ENCODE data around the gene ASB1. TPM values are rescaled to one million over a fixed set of nuclear protein-coding genes. Genes with fewer than 3 reads are reported as not detected.

ASB1 gene
- total RNA-seq, 1 donor from 2014 or later: 16.7 TPM

DNA sequence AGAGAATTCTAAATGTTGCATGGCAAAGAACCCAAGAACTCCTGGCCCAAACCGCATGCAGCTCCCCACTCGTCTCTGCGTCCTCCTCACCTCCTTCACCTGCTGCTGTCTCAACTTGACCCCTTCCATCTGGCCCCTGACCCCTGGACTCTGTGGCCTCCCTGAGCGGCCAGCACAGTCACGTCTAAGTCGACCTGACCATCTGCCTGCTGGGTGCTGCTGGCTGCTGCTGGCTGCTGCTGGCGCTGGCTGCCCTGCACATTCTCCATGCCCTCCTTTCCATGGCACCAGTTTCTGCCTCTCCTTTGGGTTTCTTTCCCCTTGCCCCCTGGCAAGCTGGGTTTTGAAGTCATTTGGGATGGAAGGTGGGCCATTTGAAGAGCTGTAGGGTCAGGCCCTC lies 30.1 kb upstream of the ASB1 start:
- DNase-seq (ENCODE audit: extremely low spot score in 2 of 2): no peak
- TF ChIP-seq POLR2AphosphoS5 (IDR thresholded peaks at IDR 0.05; ENCODE audit: insufficient read depth in 1 of 2, low read depth in 1 of 2): no peak
- no peak for TF ChIP-seq POLR2A (IDR thresholded peaks at IDR 0.05)
- TF ChIP-seq, protein P1, sequence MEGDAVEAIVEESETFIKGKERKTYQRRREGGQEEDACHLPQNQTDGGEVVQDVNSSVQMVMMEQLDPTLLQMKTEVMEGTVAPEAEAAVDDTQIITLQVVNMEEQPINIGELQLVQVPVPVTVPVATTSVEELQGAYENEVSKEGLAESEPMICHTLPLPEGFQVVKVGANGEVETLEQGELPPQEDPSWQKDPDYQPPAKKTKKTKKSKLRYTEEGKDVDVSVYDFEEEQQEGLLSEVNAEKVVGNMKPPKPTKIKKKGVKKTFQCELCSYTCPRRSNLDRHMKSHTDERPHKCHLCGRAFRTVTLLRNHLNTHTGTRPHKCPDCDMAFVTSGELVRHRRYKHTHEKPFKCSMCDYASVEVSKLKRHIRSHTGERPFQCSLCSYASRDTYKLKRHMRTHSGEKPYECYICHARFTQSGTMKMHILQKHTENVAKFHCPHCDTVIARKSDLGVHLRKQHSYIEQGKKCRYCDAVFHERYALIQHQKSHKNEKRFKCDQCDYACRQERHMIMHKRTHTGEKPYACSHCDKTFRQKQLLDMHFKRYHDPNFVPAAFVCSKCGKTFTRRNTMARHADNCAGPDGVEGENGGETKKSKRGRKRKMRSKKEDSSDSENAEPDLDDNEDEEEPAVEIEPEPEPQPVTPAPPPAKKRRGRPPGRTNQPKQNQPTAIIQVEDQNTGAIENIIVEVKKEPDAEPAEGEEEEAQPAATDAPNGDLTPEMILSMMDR (IDR thresholded peaks at IDR 0.05): no peak
- intact Hi-C loops (cut with DNase I): no loop called here
- Histone ChIP-seq H3K4me3 (no peak overlapping the region), H3K36me3 (peaks cover 0 to 13% of the 10 kb centered on the region in 2 donors), H3K27ac (no peak overlapping the region), H3K27me3 (no peaks in the 10 kb centered on the region), H3K9me3 (no peaks in the 10 kb centered on the region), H3K4me1 (no peaks in the 10 kb centered on the region)

DNA sequence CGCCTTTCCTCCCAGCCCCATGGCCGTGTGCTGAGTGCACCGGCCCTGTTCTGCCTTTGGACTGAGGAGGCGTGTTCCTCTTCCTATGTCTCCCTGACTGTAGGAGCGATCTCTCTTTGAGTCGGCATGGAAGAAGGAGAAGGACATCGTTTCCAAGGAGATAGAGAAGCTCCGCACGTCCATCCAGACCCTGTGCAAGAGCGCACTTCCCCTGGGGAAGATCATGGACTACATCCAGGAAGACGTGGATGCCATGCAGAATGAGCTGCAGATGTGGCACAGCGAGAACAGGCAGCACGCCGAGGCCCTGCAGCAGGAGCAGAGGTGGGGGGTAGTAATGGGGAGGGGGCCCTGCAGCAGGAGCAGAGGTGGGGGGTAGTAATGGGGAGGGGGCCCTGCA lies 29.4 kb upstream of the ASB1 start:
- intact Hi-C loops (cut with DNase I): no loop called here
- H3K9me3 ChIP-seq: no peaks in the 10 kb centered on the region
- H3K4me3 ChIP-seq: no peak overlapping the region
- peaks cover 0 to 13% of the 10 kb centered on the region in 2 donors for H3K36me3 ChIP-seq
- H3K27ac ChIP-seq: no peak overlapping the region
- no peak for DNase-seq (ENCODE audit: extremely low spot score in 2 of 2)
- TF ChIP-seq, protein P1 (IDR thresholded peaks at IDR 0.05): no peak
- TF ChIP-seq POLR2A (IDR thresholded peaks at IDR 0.05): no peak
- TF ChIP-seq POLR2AphosphoS5 (IDR thresholded peaks at IDR 0.05; ENCODE audit: insufficient read depth in 1 of 2, low read depth in 1 of 2): no peak
- no peaks in the 10 kb centered on the region for H3K27me3 ChIP-seq
- H3K4me1 ChIP-seq: no peaks in the 10 kb centered on the region

DNA sequence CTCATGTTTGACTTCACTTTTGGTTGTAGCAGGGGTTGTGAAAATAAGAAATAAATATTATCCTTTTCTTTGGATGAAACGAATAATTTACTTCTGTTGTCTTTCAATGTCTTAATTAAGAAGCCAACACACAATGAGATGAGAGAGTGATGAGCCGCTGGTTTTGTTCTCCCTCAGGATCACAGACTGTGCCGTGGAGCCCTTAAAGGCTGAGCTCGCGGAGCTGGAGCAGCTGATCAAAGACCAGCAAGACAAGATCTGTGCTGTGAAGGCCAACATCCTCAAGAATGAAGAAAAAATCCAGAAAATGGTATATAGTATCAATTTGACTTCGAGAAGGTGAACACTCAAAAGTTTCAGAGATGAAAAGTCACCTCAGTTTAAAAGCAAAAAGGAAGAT lies 28.1 kb upstream of the ASB1 start:
- DNase-seq (ENCODE audit: extremely low spot score in 2 of 2): no peak
- no peaks in the 10 kb centered on the region for H3K4me1 ChIP-seq
- no peak overlapping the region for H3K27ac ChIP-seq
- peaks cover 0 to 13% of the 10 kb centered on the region in 2 donors for H3K36me3 ChIP-seq
- H3K9me3 ChIP-seq: no peaks in the 10 kb centered on the region
- H3K4me3 ChIP-seq: no peak overlapping the region
- TF ChIP-seq, protein P1 (IDR thresholded peaks at IDR 0.05): no peak
- TF ChIP-seq POLR2AphosphoS5 (IDR thresholded peaks at IDR 0.05; ENCODE audit: insufficient read depth in 1 of 2, low read depth in 1 of 2) (no peak), POLR2A (IDR thresholded peaks at IDR 0.05) (no peak)
- intact Hi-C loops (cut with DNase I): no loop called here
- no peaks in the 10 kb centered on the region for H3K27me3 ChIP-seq

DNA sequence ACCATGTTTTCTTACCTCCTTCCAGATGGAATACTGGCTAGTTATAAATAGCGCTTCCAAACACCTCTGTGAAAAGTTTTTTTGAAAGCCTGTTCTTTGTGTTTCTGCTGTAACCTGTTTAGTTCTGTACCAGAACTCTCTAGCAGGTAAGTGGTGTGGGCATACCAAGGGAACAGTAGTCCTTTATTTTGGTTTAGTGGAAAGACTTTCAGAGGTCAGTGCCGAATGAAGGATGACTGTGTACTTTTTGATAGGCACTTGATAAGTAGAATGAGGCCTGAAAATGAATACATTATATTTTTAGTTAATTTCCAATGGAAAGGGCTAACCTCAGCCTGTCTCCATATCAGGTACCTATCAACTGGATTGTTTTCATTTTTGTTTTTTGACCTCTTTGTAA lies 27.6 kb upstream of the ASB1 start:
- no peaks in the 10 kb centered on the region for H3K27me3 ChIP-seq
- no peak overlapping the region for H3K4me3 ChIP-seq
- no peaks in the 10 kb centered on the region for H3K4me1 ChIP-seq
- no peak for DNase-seq (ENCODE audit: extremely low spot score in 2 of 2)
- intact Hi-C loops (cut with DNase I): no loop called here
- TF ChIP-seq, protein P1 (IDR thresholded peaks at IDR 0.05): no peak
- no peak for TF ChIP-seq POLR2A (IDR thresholded peaks at IDR 0.05)
- no peak for TF ChIP-seq POLR2AphosphoS5 (IDR thresholded peaks at IDR 0.05; ENCODE audit: insufficient read depth in 1 of 2, low read depth in 1 of 2)
- H3K27ac ChIP-seq: no peak overlapping the region
- peaks cover 0 to 13% of the 10 kb centered on the region in 2 donors for H3K36me3 ChIP-seq
- no peaks in the 10 kb centered on the region for H3K9me3 ChIP-seq

DNA sequence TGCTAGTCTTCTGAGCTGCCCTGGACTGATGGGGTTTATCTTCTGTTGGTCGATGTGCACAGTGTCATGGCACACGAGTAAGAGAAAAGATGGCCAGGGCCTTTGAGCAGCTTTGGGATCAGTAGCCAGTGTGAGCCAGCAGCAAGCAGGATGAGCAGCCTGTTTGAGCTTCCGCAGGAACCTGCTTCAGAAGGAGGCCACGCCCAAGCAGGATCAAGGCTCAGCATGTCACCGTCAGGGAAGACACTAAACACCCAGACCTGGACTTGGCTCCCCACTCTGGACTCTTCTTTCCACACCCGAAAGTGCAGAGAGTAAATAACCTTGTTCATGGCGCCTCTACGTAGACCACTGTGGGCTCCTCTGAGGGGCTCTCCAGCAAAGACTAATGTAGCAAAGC lies 25.2 kb upstream of the ASB1 start:
- no peaks in the 10 kb centered on the region for H3K27me3 ChIP-seq
- H3K4me1 ChIP-seq: no peaks in the 10 kb centered on the region
- peaks cover 0 to 13% of the 10 kb centered on the region in 2 donors for H3K36me3 ChIP-seq
- H3K27ac ChIP-seq: no peak overlapping the region
- intact Hi-C loops (cut with DNase I): no loop called here
- no peak overlapping the region for H3K4me3 ChIP-seq
- DNase-seq (ENCODE audit: extremely low spot score in 2 of 2): no peak
- no peaks in the 10 kb centered on the region for H3K9me3 ChIP-seq
- TF ChIP-seq POLR2A (IDR thresholded peaks at IDR 0.05) (no peak), POLR2AphosphoS5 (IDR thresholded peaks at IDR 0.05; ENCODE audit: insufficient read depth in 1 of 2, low read depth in 1 of 2) (no peak)
- TF ChIP-seq, protein P1 (IDR thresholded peaks at IDR 0.05): no peak

All from vagina (tissue), 2 donors.